Stimulated activated CD4-positive, alpha-beta T cell treated with anti-CD3 and anti-CD28 coated beads, Interleukin-1b, Interleukin-23, amount 100 ng/mL, for 1 hour (primary cell): Measurements from ENCODE around the gene PANX3.

Experiments used
- DNase-seq, 2 donors: peaks; one replicate each; pipeline ENCODE4 v3.0.0-alpha.2; 2020; ENCODE audit warnings: low read depth in 2 of 2

PANX3 gene

DNA sequence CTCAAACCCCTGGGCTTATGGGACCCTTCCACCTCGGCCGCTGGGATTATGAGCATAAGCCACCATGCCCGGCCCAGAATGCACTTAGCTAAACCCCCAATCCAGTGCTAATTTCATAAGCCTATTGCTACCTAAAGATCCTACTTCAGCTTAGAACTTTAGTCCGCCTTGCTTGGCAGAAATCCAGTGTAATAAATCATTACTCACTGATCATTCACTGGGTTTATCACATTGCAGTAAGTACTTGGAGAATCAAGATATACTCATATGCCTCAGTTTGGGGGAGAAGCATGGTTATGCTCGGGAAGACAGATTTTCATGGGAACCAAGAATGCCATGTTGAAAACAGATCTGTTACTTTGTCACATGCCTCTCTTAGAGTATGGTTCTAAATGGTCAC lies 7.6 kb downstream of the PANX3 start:
- no peak for DNase-seq

GRCh38 chr11:124622531-124623451 lies 11.6 kb downstream of the PANX3 start, which contains the start of gene TBRG1:
Gene TBRG1, plus strand, starts transcription at chr11:124622864. Its CDS starts 220 bp downstream, at chr11:124623084.
- DNase-seq = peak; percentile 54 to 57

- no peak for DNase-seq
Measured at GRCh38 chr11:124623861-124624525, 12.8 kb downstream of the PANX3 start.

DNA sequence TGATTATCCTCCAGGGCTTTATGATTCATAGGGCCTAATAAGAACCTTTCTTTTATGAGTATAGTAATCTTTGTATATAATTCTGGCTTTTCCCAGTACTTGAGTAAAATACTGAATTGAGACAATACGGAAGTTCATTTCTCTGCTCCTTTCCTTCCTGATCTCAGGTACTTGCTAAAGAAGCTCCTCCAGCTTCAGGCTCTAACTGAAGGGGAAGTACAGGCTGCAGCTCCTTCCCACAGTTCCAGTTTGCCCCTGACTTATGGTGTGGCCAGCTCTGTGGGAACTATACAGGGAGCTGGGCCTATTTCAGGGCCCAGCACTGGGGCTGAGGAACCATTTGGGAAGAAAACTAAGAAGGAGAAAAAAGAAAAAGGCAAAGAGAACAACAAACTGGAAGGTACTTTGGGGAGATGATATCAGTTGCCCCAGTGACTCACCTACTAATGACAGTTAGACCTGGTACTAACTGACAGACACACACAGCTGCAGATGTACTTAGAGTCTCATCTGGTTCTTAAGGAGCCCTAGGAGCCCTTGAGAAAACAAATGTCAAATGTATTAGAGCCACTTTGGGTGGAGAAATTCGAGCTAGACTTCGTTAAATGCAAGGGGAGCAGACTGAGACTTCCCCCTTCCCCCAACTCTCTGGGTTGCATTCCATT lies 14.4 kb downstream of the PANX3 start:
- DNase-seq = no peak

- no peak for DNase-seq
Measured at GRCh38 chr11:124627546-124627945, 16.3 kb downstream of the PANX3 start.

DNA sequence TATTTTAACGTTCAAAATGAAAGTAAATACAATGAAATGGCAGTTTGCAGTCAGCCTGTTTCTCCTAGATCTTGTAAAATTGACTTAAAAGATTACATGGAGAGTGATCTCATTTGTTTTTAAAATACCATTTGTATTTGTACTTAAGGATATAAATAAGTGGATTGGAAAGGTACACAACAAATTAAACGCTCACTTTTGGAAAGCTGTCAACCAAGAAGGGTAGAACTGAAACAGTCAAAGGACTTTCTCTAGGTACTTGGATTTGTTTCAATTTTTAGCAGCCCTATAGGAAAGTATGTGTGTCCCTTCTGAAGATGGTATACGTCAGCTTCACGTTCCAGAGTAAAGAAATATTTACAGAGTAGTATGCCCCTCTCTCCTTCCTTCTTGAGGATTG lies 18.7 kb downstream of the PANX3 start:
- DNase-seq = no peak

DNA sequence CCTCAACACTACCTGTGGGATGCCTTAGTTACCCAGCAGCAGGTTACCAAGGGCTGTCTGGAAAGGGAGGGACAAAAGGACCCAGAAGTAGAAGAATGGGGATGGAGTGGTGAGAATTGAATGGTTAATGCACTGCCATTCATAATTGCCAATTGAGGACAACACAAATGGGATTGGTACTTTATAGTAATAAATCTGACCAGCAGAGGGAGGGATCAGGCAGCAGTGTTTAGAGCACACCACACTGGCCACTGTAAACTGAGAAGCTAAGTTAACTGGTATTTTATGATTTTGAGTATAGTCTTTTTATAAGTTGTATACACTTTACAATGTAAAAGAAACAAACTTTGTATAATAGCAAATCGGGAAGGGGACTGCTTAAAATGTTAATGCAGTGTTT lies 22.1 kb downstream of the PANX3 start:
- DNase-seq = no peak

GRCh38 chr11:124635932-124636331 lies 24.7 kb downstream of the PANX3 start:
- DNase-seq = no peak

DNA sequence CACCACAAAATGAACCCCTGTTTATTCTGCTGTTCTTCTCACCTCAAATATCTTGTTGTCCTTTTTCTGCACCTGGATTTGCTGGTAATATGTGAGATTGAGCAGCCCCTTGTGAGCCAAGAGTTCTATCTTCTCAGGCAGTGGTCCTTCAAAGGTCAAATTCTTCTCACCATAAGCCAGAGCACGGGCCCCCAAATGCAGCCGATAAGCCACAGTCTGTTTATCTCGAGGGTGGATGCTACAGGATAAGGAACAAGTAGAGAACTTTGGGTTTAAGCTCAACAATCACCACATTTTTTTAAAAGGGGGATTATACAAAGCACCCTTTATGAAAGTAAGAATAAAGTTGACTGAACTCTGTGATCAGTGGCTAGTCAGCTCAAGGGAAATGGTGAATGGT lies 27.3 kb downstream of the PANX3 start:
- no peak for DNase-seq

DNA sequence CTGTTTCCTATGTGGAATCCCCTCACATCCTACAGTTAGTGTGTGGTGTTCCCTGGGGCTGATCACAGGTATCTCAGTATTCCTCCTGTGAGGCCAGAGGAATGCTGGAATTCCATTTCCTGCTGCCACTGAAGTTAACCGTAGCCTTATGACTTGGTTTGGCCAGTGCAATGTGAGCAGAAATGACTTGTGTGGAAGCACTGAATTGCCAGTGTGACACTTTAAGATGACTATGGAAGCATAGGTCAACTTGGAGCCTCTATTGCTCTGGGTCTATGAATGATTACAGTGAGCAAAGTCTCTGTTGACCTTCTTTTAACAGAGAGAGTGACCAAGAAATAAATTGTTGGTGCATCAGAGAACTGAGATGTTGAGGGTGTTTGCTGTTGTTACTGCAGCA lies 28.0 kb downstream of the PANX3 start:
- no peak for DNase-seq

GRCh38 chr11:124640666-124641065 lies 29.4 kb downstream of the PANX3 start:
- DNase-seq = no peak

DNA sequence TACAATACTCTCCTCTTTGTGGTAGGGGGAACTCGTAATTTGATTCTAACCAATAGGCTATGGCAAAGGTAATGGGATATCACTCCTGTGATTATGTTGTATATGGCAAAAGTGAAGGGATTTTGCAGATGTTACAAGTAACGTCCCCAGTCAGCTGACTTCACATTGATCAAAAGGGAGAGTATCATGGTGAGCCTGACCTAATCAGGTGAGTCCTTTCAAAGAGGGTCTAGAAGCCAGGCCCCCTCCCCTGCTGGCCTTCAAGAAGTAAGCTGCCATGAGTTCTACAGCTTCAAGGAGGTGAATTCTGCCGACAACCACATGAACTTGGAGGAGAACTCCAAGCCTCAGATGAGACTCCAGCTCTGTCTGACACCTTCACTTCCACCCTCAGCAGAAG lies 31.4 kb downstream of the PANX3 start:
- no peak for DNase-seq

DNA sequence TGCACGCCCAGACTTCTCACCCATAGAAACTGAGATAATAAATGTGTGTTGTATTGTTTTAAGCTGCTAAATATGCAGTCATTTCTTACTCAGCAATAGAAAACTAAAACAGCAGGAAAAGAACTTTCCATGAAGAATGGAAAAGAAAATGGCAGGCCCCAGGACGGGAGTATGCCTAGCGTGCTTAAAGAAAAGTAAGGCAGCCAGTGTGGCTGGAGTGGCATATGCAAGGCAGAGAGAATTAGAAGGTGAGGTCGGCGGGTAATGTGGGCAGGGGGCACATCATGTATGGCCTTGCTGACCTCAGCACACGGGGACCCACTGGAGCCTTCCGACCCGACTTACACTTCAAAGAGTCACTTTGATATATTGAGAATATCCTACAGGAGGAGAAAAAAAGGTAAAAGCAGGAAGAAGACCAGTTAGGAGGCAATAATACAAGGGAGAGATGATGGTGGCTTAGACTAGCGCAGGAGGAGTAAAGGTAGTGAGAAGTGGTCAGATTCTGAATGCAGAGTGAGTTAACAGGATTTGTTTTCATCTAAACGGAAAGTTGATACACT lies 31.9 kb downstream of the PANX3 start:
- no peak for DNase-seq

DNA sequence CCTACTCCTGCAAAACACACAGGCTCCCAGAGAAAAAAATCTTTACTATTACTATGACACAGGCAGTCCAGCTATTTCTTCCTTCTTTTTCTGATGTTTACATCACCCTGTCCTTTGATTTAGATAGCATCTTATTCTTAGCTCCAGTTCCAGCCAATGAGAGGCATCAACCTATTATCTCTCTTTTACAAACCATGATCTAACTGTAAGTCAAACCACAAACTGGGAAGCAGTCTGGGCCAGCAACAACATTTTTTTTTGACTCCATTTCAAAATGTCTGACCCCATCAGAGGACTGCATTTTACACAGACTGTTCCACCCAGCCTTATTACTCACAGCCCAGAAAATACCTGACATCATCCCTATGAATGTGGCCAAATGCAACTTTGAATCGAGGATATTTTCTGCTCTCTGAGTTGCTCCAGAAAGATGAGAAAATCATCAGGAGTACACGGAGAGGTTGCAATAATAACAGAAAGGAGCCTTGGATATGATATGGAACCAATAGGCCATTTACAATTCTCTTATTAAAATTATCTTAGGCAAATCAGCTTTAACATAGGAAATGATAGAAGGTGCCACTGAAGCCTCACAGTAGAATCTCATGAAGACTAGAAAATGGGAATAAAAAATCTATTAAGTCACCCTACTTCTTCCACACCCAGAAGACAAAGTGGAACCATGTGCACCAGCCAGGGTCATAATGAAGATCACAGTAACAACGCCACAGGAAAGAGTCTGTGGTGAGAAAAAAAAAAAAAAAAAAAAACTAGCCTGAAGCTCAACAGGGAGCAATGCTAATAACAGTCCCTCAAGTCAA lies 32.6 kb downstream of the PANX3 start:
- DNase-seq = no peak

DNA sequence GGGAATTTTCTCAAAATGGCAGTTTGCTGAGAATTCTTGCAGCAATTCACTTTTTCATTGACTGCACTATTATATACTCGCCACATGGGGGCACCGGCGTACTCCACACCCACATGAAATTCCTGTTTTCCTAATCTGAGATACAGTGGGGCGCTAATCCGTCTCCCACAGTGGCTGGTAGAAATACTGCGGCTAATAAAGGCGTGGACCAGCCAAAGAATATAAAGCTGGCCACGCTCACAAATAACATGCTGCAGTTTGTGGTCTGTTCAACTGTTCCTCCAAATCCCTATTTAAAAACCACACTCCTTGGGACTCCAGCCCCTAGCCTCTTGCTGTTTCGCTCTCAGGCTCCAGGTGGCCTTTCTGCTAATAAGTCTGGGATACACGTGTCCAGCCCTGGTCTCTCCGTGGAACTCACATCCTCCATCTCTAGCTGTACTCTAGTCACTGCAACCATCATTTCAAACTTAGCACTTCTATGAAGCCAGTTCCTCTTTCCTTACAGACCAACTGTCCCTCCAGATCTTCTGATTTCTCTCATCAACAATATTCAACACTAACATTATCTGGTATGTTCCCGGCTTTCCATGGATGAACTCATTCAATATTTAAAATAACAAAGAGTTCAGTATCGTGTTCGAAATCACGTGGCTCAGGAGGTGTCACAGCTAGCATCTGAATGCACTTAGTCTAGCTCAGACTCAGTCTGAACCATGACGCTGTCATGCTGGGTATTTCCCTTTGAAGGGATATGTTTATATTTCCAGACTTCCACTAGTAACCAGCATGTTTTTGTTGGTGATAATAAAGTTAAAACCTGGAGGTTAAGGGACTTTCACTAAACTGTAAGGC lies 33.4 kb downstream of the PANX3 start:
- DNase-seq = no peak

GRCh38 chr11:124646148-124646547 lies 34.9 kb downstream of the PANX3 start:
- DNase-seq = no peak

DNA sequence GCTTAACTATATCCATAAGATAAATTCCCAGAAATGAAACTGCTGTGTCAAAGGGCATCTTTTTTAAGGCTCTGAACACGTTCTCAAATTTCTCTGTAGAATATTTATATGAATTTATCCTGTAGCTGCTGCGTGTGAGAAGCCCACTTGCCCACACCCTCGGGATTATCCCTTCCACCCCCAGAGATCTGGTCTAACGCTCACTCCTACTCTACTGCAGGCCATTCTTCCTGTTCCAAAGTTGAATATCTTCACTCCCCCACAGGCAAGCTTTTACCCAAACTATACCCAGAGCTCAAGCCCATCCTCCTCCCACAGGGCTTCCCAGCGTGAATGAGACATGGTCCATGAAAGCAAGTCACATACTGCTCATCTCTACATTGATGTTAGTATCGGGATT lies 37.4 kb downstream of the PANX3 start:
- DNase-seq = no peak

GRCh38 chr11:124656774-124657630 lies 45.8 kb downstream of the PANX3 start:
- no peak for DNase-seq

DNA sequence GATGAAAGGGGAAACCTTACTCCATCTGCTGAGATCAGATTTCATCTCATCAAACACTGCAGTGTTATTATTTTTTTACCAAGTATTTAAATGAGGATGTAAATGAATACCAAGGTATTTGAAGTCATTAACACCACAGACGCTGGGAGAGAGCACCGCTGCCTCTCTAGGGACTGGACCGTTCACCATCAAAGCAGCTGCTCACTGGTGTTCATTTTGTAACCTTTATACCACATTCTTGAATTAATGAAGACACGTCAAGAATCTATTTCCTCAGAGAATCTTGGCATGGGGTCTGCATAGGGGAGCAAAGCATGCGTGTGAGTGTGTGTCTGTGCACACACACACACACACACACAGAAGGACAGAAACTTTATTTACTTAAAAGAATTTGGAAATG lies 46.7 kb downstream of the PANX3 start:
- no peak for DNase-seq
